GM12878 (cell line): Measurements from ENCODE around the gene TRPC1.

ENCODE experiments used
- BHLHE40 ChIP-seq, 2 experiments: fragments of 450-650 bp in 1 of 2; IDR thresholded peaks; 2 replicates each; pipeline ENCODE4 v1.6.1; 2011 to 2017; ENCODE audit warnings: low read depth in 2 of 2, borderline replicate concordance in 1 of 2, improper control_type of control experiment in 1 of 2, low read length in 1 of 2, mild to moderate bottlenecking in 1 of 2
- EP300 ChIP-seq, 2 experiments: fragments of 150-350 bp in 1 of 2; IDR thresholded peaks; 2 replicates each; pipeline ENCODE4 v1.6.1; 2011 to 2012; ENCODE audit warnings: low read depth in 2 of 2, low read length in 2 of 2, borderline replicate concordance in 1 of 2, improper control_type of control experiment in 1 of 2, inconsistent platforms in 1 of 2; ENCODE audit not compliant: control insufficient read depth in 1 of 2
- ESRRA ChIP-seq: IDR thresholded peaks from 2 replicates; pipeline ENCODE4 v1.6.1; 2012; ENCODE audit warnings: mild to moderate bottlenecking, low read length, improper control_type of control experiment
- JUNB ChIP-seq: IDR thresholded peaks from 2 replicates; pipeline ENCODE4 v1.6.1; 2016; ENCODE audit warnings: antibody characterized with exemption, mild to moderate bottlenecking
- NFYA ChIP-seq: IDR thresholded peaks from 2 replicates; pipeline ENCODE4 v1.6.1; 2011; ENCODE audit warnings: low read depth, mild to moderate bottlenecking, low read length, improper control_type of control experiment, borderline replicate concordance
- RAD51 ChIP-seq: fragments of 450-650 bp; IDR thresholded peaks from 2 replicates; pipeline ENCODE4 v1.6.1; 2016; ENCODE audit warnings: moderate library complexity, mild to moderate bottlenecking, inconsistent platforms
- SMC3 ChIP-seq: IDR thresholded peaks from 2 replicates; pipeline ENCODE4 v1.6.1; 2011; ENCODE audit warnings: low read length, improper control_type of control experiment, borderline replicate concordance
- SP1 ChIP-seq: IDR thresholded peaks from one replicate; pipeline ENCODE4 v1.6.1; 2011; ENCODE audit warnings: low read depth, low read length
- SREBF1 ChIP-seq: IDR thresholded peaks from 2 replicates; pipeline ENCODE4 v1.6.1; 2012; ENCODE audit warnings: mild to moderate bottlenecking, low read length
- SRF ChIP-seq, 2 experiments: IDR thresholded peaks; 2 replicates each; pipeline ENCODE4 v1.6.1; 2011; ENCODE audit warnings: low read depth in 2 of 2, low read length in 2 of 2, mild to moderate bottlenecking in 1 of 2, moderate library complexity in 1 of 2
- TAF1 ChIP-seq: IDR thresholded peaks from 2 replicates; pipeline ENCODE4 v1.6.1; 2011; ENCODE audit warnings: mild to moderate bottlenecking, low read depth, low read length, borderline replicate concordance
- ZNF24 ChIP-seq: fragments of 450-650 bp; IDR thresholded peaks from 2 replicates; pipeline ENCODE4 v1.6.1; 2017; ENCODE audit warnings: antibody characterized with exemption, mild to moderate bottlenecking
- TF ChIP-seq, protein P1 (sequence below): fragments of 450-650 bp; IDR thresholded peaks from 2 replicates; pipeline ENCODE4 v1.6.1; 2017; ENCODE audit warnings: mild to moderate bottlenecking
- TF ChIP-seq, protein P2 (sequence below), 3 experiments: IDR thresholded peaks in 2 of 3; conservative IDR thresholded peaks in 1 of 3; 2 replicates each; pipeline ENCODE4 v1.5.1; 2011; ENCODE audit warnings: low read depth in 3 of 3, low read length in 3 of 3, mild to moderate bottlenecking in 3 of 3, control low read depth in 2 of 3, moderate library complexity in 2 of 3, inconsistent platforms in 1 of 3, mixed read lengths in 1 of 3; ENCODE audit not compliant: control insufficient read depth in 2 of 3, insufficient read depth in 1 of 3; ENCODE audit errors: extremely low read depth in 1 of 3

DNA sequence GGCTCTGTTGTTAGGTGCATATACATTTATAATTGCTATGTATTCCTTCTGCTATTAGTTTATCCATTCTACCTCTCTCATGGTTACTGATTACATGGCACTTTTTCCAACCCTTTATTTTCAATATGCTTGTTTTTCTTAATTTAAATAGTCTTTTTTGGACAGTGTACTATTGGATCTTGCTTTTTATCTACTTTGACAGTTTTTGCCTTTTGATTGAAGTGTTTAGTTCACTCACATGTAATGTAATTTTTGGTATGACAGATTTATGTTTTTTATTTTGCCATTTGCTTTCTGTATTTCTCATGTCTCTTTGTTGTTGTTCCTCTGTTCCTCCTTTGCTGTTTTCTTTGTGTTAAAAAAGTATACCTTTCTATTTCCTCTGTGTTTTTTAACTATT, 44.5 kb downstream of the TRPC1 start:
- TF ChIP-seq, protein P1, sequence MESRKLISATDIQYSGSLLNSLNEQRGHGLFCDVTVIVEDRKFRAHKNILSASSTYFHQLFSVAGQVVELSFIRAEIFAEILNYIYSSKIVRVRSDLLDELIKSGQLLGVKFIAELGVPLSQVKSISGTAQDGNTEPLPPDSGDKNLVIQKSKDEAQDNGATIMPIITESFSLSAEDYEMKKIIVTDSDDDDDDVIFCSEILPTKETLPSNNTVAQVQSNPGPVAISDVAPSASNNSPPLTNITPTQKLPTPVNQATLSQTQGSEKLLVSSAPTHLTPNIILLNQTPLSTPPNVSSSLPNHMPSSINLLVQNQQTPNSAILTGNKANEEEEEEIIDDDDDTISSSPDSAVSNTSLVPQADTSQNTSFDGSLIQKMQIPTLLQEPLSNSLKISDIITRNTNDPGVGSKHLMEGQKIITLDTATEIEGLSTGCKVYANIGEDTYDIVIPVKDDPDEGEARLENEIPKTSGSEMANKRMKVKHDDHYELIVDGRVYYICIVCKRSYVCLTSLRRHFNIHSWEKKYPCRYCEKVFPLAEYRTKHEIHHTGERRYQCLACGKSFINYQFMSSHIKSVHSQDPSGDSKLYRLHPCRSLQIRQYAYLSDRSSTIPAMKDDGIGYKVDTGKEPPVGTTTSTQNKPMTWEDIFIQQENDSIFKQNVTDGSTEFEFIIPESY: no peak
- TF ChIP-seq ESRRA: no peak
- no peak for TF ChIP-seq BHLHE40 (IDR thresholded peaks at IDR 0.05; ENCODE audit: borderline replicate concordance in 1 of 2, low read depth in 2 of 2, low read length in 1 of 2)
- no peak for TF ChIP-seq EP300 (IDR thresholded peaks at IDR 0.05; ENCODE audit: borderline replicate concordance in 1 of 2, control insufficient read depth in 1 of 2, low read depth in 2 of 2, low read length in 2 of 2)
- no peak for TF ChIP-seq SMC3
- no peak for TF ChIP-seq ZNF24
- TF ChIP-seq RAD51: no peak
- no peak for TF ChIP-seq SP1
- TF ChIP-seq, protein P2, sequence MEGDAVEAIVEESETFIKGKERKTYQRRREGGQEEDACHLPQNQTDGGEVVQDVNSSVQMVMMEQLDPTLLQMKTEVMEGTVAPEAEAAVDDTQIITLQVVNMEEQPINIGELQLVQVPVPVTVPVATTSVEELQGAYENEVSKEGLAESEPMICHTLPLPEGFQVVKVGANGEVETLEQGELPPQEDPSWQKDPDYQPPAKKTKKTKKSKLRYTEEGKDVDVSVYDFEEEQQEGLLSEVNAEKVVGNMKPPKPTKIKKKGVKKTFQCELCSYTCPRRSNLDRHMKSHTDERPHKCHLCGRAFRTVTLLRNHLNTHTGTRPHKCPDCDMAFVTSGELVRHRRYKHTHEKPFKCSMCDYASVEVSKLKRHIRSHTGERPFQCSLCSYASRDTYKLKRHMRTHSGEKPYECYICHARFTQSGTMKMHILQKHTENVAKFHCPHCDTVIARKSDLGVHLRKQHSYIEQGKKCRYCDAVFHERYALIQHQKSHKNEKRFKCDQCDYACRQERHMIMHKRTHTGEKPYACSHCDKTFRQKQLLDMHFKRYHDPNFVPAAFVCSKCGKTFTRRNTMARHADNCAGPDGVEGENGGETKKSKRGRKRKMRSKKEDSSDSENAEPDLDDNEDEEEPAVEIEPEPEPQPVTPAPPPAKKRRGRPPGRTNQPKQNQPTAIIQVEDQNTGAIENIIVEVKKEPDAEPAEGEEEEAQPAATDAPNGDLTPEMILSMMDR (IDR thresholded peaks at IDR 0.05 in 2 of 3, conservative IDR thresholded peaks at IDR 0.05 in 1 of 3; ENCODE audit: control insufficient read depth in 2 of 3, extremely low read depth in 1 of 3, insufficient read depth in 1 of 3, low read depth in 3 of 3, low read length in 3 of 3): no peak
- TF ChIP-seq SRF (IDR thresholded peaks at IDR 0.05; ENCODE audit: low read depth in 2 of 2, low read length in 2 of 2): no peak
- TF ChIP-seq SREBF1: no peak
- TF ChIP-seq TAF1: no peak
- TF ChIP-seq NFYA: no peak
- no peak for TF ChIP-seq JUNB
